H9 (cell line): Measurements from ENCODE around the gene BANF1. TPM values are rescaled to one million over a fixed set of nuclear protein-coding genes. Genes with fewer than 3 reads are reported as not detected.
A peak's percentile ranks its signal among the peaks of the same experiment; 100 is the strongest.

Experiments used
- DNase-seq: peaks from one replicate; pipeline ENCODE4 v3.0.0-alpha.2; 2017
- H2AFZ ChIP-seq: one replicate; pipeline ENCODE4 v1.6.1; 2013; ENCODE audit warnings: mild to moderate bottlenecking, low read length, control low read depth, moderate library complexity
- H2AK5ac ChIP-seq: 2 replicates; pipeline ENCODE4 v1.6.1; 2013; ENCODE audit warnings: low read length, control low read depth, mixed read lengths; ENCODE audit not compliant: insufficient read length
- H2BK120ac ChIP-seq: one replicate; pipeline ENCODE4 v1.6.1; 2013; ENCODE audit warnings: low read depth, mild to moderate bottlenecking, low read length, control low read depth, inconsistent platforms; ENCODE audit not compliant: poor library complexity, severe bottlenecking
- H2BK12ac ChIP-seq: 2 replicates; pipeline ENCODE4 v1.6.1; 2013; ENCODE audit warnings: low read length, control low read depth, mixed read lengths, low read depth; ENCODE audit not compliant: insufficient read length
- H2BK15ac ChIP-seq: 2 replicates; pipeline ENCODE4 v1.6.1; 2013; ENCODE audit warnings: low read depth, low read length, control low read depth
- H2BK20ac ChIP-seq: one replicate; pipeline ENCODE4 v1.6.1; 2013; ENCODE audit warnings: low read depth, mild to moderate bottlenecking, low read length, control low read depth, inconsistent platforms; ENCODE audit not compliant: poor library complexity, severe bottlenecking
- H2BK5ac ChIP-seq: 2 replicates; pipeline ENCODE4 v1.6.1; 2013; ENCODE audit warnings: low read length, control low read depth, mixed read lengths; ENCODE audit not compliant: insufficient read length
- H3K14ac ChIP-seq: 2 replicates; pipeline ENCODE4 v1.6.1; 2013; ENCODE audit warnings: low read length, control low read depth; ENCODE audit not compliant: insufficient read depth
- H3K18ac ChIP-seq: 2 replicates; pipeline ENCODE4 v1.6.1; 2013; ENCODE audit warnings: low read depth, mild to moderate bottlenecking, mixed read lengths, low read length, control low read depth; ENCODE audit not compliant: insufficient read length
- H3K23ac ChIP-seq: 2 replicates; pipeline ENCODE4 v1.6.1; 2013; ENCODE audit warnings: low read length, control low read depth, mixed read lengths, low read depth; ENCODE audit not compliant: insufficient read length
- H3K23me2 ChIP-seq: 2 replicates; pipeline ENCODE4 v1.6.1; 2013; ENCODE audit warnings: low read depth, mild to moderate bottlenecking, mixed read lengths, low read length, control low read depth; ENCODE audit not compliant: insufficient read length, poor library complexity, severe bottlenecking
- H3K27ac ChIP-seq: 2 replicates; pipeline ENCODE4 v1.5.1; 2013; ENCODE audit warnings: low read length, control low read depth, mixed read lengths, low read depth; ENCODE audit not compliant: insufficient read length
- H3K27me3 ChIP-seq: 2 replicates; pipeline ENCODE4 v1.6.1; 2013; ENCODE audit warnings: low read length, control low read depth, inconsistent platforms; ENCODE audit not compliant: insufficient read depth
- H3K4ac ChIP-seq: 2 replicates; pipeline ENCODE4 v1.6.1; 2013; ENCODE audit warnings: low read depth, mild to moderate bottlenecking, control low read depth, inconsistent platforms, low read length, moderate library complexity
- H3K4me1 ChIP-seq: 2 replicates; pipeline ENCODE4 v1.6.1; 2013; ENCODE audit warnings: low read length, control low read depth, inconsistent platforms; ENCODE audit not compliant: insufficient read depth
- H3K4me2 ChIP-seq: 2 replicates; pipeline ENCODE4 v1.6.1; 2013; ENCODE audit warnings: low read length, control low read depth, mixed read lengths; ENCODE audit not compliant: insufficient read length, insufficient read depth
- H3K56ac ChIP-seq: 2 replicates; pipeline ENCODE4 v1.6.1; 2013; ENCODE audit warnings: low read depth, mild to moderate bottlenecking, mixed read lengths, low read length, control low read depth; ENCODE audit not compliant: insufficient read length
- H3K79me1 ChIP-seq: 2 replicates; pipeline ENCODE4 v1.6.1; 2013; ENCODE audit warnings: low read depth, mild to moderate bottlenecking, moderate library complexity, low read length, control low read depth, inconsistent platforms; ENCODE audit not compliant: insufficient read depth, poor library complexity, severe bottlenecking
- H3K79me2 ChIP-seq: 2 replicates; pipeline ENCODE4 v1.6.1; 2013; ENCODE audit warnings: low read length, control low read depth, inconsistent platforms; ENCODE audit not compliant: insufficient read depth
- H3K9ac ChIP-seq: 2 replicates; pipeline ENCODE4 v1.6.1; 2013; ENCODE audit warnings: low read length, control low read depth, mixed read lengths; ENCODE audit not compliant: insufficient read length; ENCODE audit errors: extremely low read depth
- H3K9me3 ChIP-seq: one replicate; pipeline ENCODE4 v1.6.1; 2013; ENCODE audit warnings: low read depth, low read length, inconsistent platforms; ENCODE audit not compliant: control insufficient read depth
- H3T11ph ChIP-seq: one replicate; pipeline ENCODE4 v1.6.1; 2013; ENCODE audit warnings: mild to moderate bottlenecking, low read length, control low read depth, inconsistent platforms
- H4K20me1 ChIP-seq: one replicate; pipeline ENCODE4 v1.6.1; 2013; ENCODE audit not compliant: control insufficient read depth, insufficient read length, insufficient read depth
- H4K5ac ChIP-seq: 2 replicates; pipeline ENCODE4 v1.6.1; 2013; ENCODE audit warnings: low read depth, mild to moderate bottlenecking, mixed read lengths, low read length, control low read depth; ENCODE audit not compliant: insufficient read length
- H4K8ac ChIP-seq: replicated peaks from 2 replicates; pipeline ENCODE4 v1.6.1; 2013; ENCODE audit warnings: low read length, control low read depth, mixed read lengths, low read depth; ENCODE audit not compliant: insufficient read length
- H4K91ac ChIP-seq: 2 replicates; pipeline ENCODE4 v1.6.1; 2013; ENCODE audit warnings: low read depth, mild to moderate bottlenecking, moderate library complexity, mixed read lengths, low read length, control low read depth; ENCODE audit not compliant: insufficient read length
- H3K27ac Mint-ChIP-seq, 3 experiments: 2 replicates in 2 of 3; 3 replicates in 1 of 3; pipeline ENCODE4 v1.8.0; 2020 to 2021; ENCODE audit warnings: mixed read lengths in 3 of 3, mild to moderate bottlenecking in 1 of 3, moderate library complexity in 1 of 3
- H3K27me3 Mint-ChIP-seq: 2 replicates; pipeline ENCODE4 v1.8.0; 2021; ENCODE audit warnings: low read depth, mild to moderate bottlenecking, moderate library complexity, mixed read lengths
- H3K36me3 Mint-ChIP-seq, 3 experiments: 2 replicates in 2 of 3; 3 replicates in 1 of 3; pipeline ENCODE4 v1.8.0; 2020 to 2021; ENCODE audit warnings: low read depth in 3 of 3, mixed read lengths in 3 of 3; ENCODE audit not compliant: insufficient read depth in 1 of 3
- H3K4me1 Mint-ChIP-seq, 2 experiments: 2 replicates each; pipeline ENCODE4 v1.8.0; 2020; ENCODE audit warnings: mixed read lengths in 2 of 2
- H3K4me3 Mint-ChIP-seq, 2 experiments: 2 replicates in 1 of 2; 3 replicates in 1 of 2; pipeline ENCODE4 v1.8.0; 2020 to 2021; ENCODE audit warnings: mild to moderate bottlenecking in 2 of 2, mixed read lengths in 2 of 2, moderate library complexity in 1 of 2
- H3K9me3 Mint-ChIP-seq, 2 experiments: 2 replicates in 1 of 2; 3 replicates in 1 of 2; pipeline ENCODE4 v1.8.0; 2020; ENCODE audit warnings: mild to moderate bottlenecking in 2 of 2, mixed read lengths in 2 of 2, moderate library complexity in 1 of 2
- WGBS: extraction: QIAGEN DNeasy Blood & Tissue Kit; methylation state at CpG from one replicate; pipeline ENCODE4 v1.1.7; 2013; ENCODE audit warnings: missing lambda C conversion rate, low lambda C conversion rate, mixed read lengths; ENCODE audit not compliant: insufficient read length; ENCODE audit errors: extremely low coverage; 5-methylcytosine and 5-hydroxymethylcytosine counted together
- total RNA-seq: library from RNA; stranded (reverse); gene quantifications from 2 replicates; pipeline ENCODE4 v1.2.1, GENCODE V29; 2021
- TF ChIP-seq, protein P1 (sequence below): fragments of 200-600 bp; sonication (generic); conservative IDR thresholded peaks from 3 replicates; pipeline ENCODE4 v1.8.0; 2021; ENCODE audit warnings: antibody characterized with exemption, mild to moderate bottlenecking

The BANF1 gene
- total RNA-seq, 1 experiment from 2014 or later, result 346 TPM

DNA sequence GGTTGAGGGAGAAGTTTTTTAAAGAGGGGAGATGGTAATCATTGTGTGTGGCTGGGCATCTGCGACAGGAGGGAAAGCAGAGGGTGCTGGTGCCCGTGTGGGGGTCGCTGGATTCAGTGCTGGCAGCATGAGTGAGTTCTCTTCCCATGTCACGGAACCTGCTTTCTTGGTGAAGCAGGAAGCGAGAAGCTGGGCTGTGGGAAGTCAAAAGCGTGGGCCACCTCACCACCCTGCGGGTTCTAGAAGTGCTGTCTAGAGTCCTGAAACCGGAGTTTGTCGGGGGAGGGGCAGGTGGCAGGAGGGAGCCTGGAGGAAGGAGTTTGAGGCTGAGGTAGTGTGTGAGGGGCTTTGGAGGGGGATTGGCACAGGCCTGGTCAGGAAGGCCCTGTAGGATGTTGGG is 26.5 kb upstream of the BANF1 start:
- Histone ChIP-seq H4K8ac (no peak overlapping the region), H3K27ac (no peak overlapping the region), H2BK15ac (no peak overlapping the region), H3K79me1 (no peaks in the 10 kb centered on the region), H3K4ac (no peak overlapping the region), H2BK5ac (no peak overlapping the region), H2BK20ac (no peak overlapping the region), H4K20me1 (no peaks in the 10 kb centered on the region), H3K14ac (no peak overlapping the region), H2AFZ (no peak overlapping the region), H2BK120ac (no peak overlapping the region), H3K18ac (no peak overlapping the region), H4K5ac (no peak overlapping the region), H3K4me1 (no peaks in the 10 kb centered on the region), H3K23ac (no peak overlapping the region), H3K79me2 (no peaks in the 10 kb centered on the region), H3T11ph (no peak overlapping the region), H2BK12ac (no peak overlapping the region), H3K4me2 (no peak overlapping the region), H3K9me3 (no peaks in the 10 kb centered on the region), H3K23me2 (no peaks in the 10 kb centered on the region), H3K9ac (no peak overlapping the region), H2AK5ac (no peak overlapping the region), H3K56ac (no peak overlapping the region), H3K27me3 (no peaks in the 10 kb centered on the region), H4K91ac (no peak overlapping the region)
- no peak for DNase-seq
- H3K36me3 Mint-ChIP-seq, result peaks cover 33 to 63% (median 60%) of the 10 kb centered on the region in 3 experiments; a peak in 6 of 7 replicates
- no peaks in the 10 kb centered on the region; the same call in 1 of the 2 replicates for H3K27me3 Mint-ChIP-seq
- no peaks in the 10 kb centered on the region for H3K9me3 Mint-ChIP-seq
- H3K4me3 Mint-ChIP-seq, result peak overlapping the region in 1 of 2 experiments; percentile 6; a peak in 1 of 5 replicates
- TF ChIP-seq, protein P1, sequence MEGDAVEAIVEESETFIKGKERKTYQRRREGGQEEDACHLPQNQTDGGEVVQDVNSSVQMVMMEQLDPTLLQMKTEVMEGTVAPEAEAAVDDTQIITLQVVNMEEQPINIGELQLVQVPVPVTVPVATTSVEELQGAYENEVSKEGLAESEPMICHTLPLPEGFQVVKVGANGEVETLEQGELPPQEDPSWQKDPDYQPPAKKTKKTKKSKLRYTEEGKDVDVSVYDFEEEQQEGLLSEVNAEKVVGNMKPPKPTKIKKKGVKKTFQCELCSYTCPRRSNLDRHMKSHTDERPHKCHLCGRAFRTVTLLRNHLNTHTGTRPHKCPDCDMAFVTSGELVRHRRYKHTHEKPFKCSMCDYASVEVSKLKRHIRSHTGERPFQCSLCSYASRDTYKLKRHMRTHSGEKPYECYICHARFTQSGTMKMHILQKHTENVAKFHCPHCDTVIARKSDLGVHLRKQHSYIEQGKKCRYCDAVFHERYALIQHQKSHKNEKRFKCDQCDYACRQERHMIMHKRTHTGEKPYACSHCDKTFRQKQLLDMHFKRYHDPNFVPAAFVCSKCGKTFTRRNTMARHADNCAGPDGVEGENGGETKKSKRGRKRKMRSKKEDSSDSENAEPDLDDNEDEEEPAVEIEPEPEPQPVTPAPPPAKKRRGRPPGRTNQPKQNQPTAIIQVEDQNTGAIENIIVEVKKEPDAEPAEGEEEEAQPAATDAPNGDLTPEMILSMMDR, result no peak
- no CpG with 5 or more reads among the region's 9 CpGs for WGBS
- peak overlapping the region in 2 of 3 experiments; percentile 61 to 88; a peak in 4 of 7 replicates for H3K27ac Mint-ChIP-seq
- no peaks in the 10 kb centered on the region for H3K4me1 Mint-ChIP-seq
